Right lobe of liver (tissue), 6 donors: ENCODE results near the gene E2F1. TPM values are rescaled to one million over a fixed set of nuclear protein-coding genes. Genes with fewer than 3 reads are reported as not detected.

Experiments
- ATAC-seq, 4 donors: fragments of 200-7000 bp; cut with Tn5 transposase; one replicate each; pipeline ENCODE4 v1.9.1; 2020; ENCODE audit warnings: mild to moderate bottlenecking in 4 of 4, moderate library complexity in 4 of 4
- DNase-seq, 3 donors: peaks; one replicate each; pipeline ENCODE4 v3.0.0-alpha.2; 2020
- H3K27ac ChIP-seq, 3 donors: fragments of 200-600 bp; one replicate each; pipeline ENCODE4 v1.8.0; 2022
- H3K27me3 ChIP-seq, 2 donors: fragments of 200-600 bp; one replicate each; pipeline ENCODE4 v1.8.0; 2022
- H3K36me3 ChIP-seq, 4 donors: fragments of 200-600 bp; sonication (generic) in 1 of 4; one replicate each; pipeline versions ENCODE4 v1.5.1 to v1.8.0; 2017 to 2022; ENCODE audit warnings: control low read depth in 1 of 4
- H3K4me1 ChIP-seq, 4 donors: fragments of 200-600 bp; sonication (generic) in 1 of 4; one replicate each; pipeline versions ENCODE4 v1.5.1 to v1.8.0; 2017 to 2022; ENCODE audit warnings: control low read depth in 1 of 4
- H3K4me3 ChIP-seq, 3 donors: fragments of 200-600 bp; one replicate each; pipeline ENCODE4 v1.8.0; 2022
- H3K9me3 ChIP-seq, 4 donors: fragments of 200-600 bp; sonication (generic) in 1 of 4; one replicate each; pipeline versions ENCODE4 v1.5.1 to v1.8.0; 2017 to 2022; ENCODE audit warnings: control low read depth in 1 of 4
- CTCF ChIP-seq, 4 donors: fragments of 200-600 bp in 3 of 4; fragments of 450-650 bp in 1 of 4; IDR thresholded peaks; one replicate each; pipeline versions ENCODE4 v1.5.1 to v1.8.0; 2016 to 2022; ENCODE audit warnings: antibody characterized with exemption in 4 of 4, mild to moderate bottlenecking in 2 of 4
- POLR2A ChIP-seq: fragments of 450-650 bp; IDR thresholded peaks from one replicate; pipeline ENCODE4 v1.6.1; 2017; ENCODE audit warnings: antibody characterized with exemption, mild to moderate bottlenecking
- WGBS: methylation state at CpG from one replicate; pipeline ENCODE4 v1.1.6; 2018; ENCODE audit warnings: low coverage, low lambda C conversion rate; ENCODE audit not compliant: insufficient coverage; ENCODE audit errors: missing lambda C conversion rate; 5-methylcytosine and 5-hydroxymethylcytosine counted together
- intact Hi-C, 2 donors: fragments of 100-400 bp; cut with DNase I; formaldehyde crosslinking; loops; one replicate each; pipeline versions ENCODE4 v1.11.2 to v1.14.1; 2022
- total RNA-seq, 6 experiments: library from RNA; depleted of rRNA in 2 of 6; stranded (reverse); fragments of >200 nt in 2 of 6; fragmentation: NEBNext Ultra II Directional in 3 of 6; extraction: Animal tissue kit (Norgen Biotek cat#: 25700) in 3 of 6; gene quantifications; one replicate each; pipeline versions ENCODE4 v1.1.0 to v1.2.4, GENCODE V29; 2016 to 2023
- donor health status: DM: no; HTN: yes; CAD: no.
- donor health status: DM: no; HTN: no; CAD: no.
- donor health status: DM: no; HTN: no; CAD: no.
- donor health status: DM: no; HTN: yes; CAD: no.
- donor health status: DM: no; HTN: yes; CAD: no.

Gene E2F1
- total RNA-seq, 6 experiments from 2014 or later: 0.24 to 8.8 (median 0.77) TPM

DNA sequence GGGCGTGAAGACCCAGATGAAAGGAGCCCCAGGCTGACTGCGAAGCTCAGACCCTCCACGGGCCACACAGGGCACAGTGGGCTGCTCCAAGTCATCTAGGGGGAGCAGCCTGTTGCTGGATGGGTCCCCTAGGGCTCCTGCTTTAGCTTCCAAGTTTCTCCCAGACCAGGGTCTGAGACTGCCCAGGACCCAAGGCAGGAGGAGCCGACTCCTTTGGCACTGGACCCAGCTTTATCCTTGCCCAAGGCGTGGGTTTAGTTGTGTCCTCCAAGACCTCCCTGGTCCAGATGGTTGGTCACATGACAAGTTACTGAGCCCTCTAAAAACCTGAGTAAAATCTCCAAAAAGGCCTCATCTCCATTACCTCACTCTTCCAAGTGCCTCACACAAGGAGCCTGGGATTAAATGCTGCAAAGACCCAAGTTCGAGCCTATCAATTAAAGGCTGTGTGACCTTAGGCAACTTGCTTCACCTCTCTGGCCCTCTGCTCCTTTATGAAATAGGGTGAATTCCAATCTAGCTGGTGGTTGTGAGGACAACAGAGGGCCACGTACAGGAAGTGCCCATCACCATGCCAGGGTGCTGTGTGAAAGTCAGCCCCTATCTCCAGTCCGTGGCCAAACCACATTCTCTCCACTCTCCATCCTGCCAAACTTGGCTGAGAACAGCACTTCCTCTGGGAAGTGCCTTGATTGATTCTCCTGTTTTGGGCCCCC lies 14.5 kb downstream of the E2F1 start:
- peaks cover 0 to 1% (median 0%) of the 10 kb centered on the region in 4 donors for H3K36me3 ChIP-seq
- H3K27ac ChIP-seq: no peak overlapping the region
- no peak for TF ChIP-seq POLR2A
- TF ChIP-seq CTCF (IDR thresholded peaks at IDR 0.05): no peak
- H3K27me3 ChIP-seq: no peaks in the 10 kb centered on the region
- H3K4me1 ChIP-seq: peaks cover 0 to 21% (median 3%) of the 10 kb centered on the region in 4 donors
- H3K9me3 ChIP-seq: no peaks in the 10 kb centered on the region
- ATAC-seq (no peak), DNase-seq (no peak)
- intact Hi-C loops: loop anchor here in 1 of 2 donors (10.0 kb wide), 1 partner anchor 53 kb away; the partner anchor contains the start of gene PXMP4
- 80% methylated on average over 2 of the region's 8 CpGs for WGBS
- H3K4me3 ChIP-seq: no peak overlapping the region

- Histone ChIP-seq H3K36me3 (peaks cover 0 to 1% (median 0%) of the 10 kb centered on the region in 4 donors), H3K27me3 (no peaks in the 10 kb centered on the region), H3K4me3 (no peak overlapping the region), H3K27ac (no peak overlapping the region), H3K4me1 (peaks cover 0 to 21% (median 3%) of the 10 kb centered on the region in 4 donors), H3K9me3 (no peaks in the 10 kb centered on the region)
- DNase-seq (no peak), ATAC-seq (no peak)
- intact Hi-C loops: loop anchor here in 1 of 2 donors (10.0 kb wide), 1 partner anchor 54 kb away; the partner anchor contains the start of gene PXMP4
- no peak for TF ChIP-seq POLR2A
- TF ChIP-seq CTCF (IDR thresholded peaks at IDR 0.05): no peak
- WGBS: 66% methylated on average over 4 of the region's 6 CpGs
Measured at GRCh38 chr20:33670715-33671499, 15.3 kb downstream of the E2F1 start.

- Histone ChIP-seq H3K36me3 (peaks cover 0 to 1% (median 0%) of the 10 kb centered on the region in 4 donors), H3K27me3 (no peaks in the 10 kb centered on the region), H3K27ac (no peak overlapping the region), H3K9me3 (no peaks in the 10 kb centered on the region), H3K4me3 (no peak overlapping the region), H3K4me1 (peaks cover 0 to 19% (median 3%) of the 10 kb centered on the region in 4 donors)
- intact Hi-C loops: loop anchor here in 1 of 2 donors (10.0 kb wide), 1 partner anchor 55 kb away; the partner anchor contains the start of gene PXMP4
- ATAC-seq: no peak
- DNase-seq: no peak
- WGBS: 88% methylated on average over 9 of the region's 13 CpGs
- TF ChIP-seq POLR2A: no peak
- TF ChIP-seq CTCF (IDR thresholded peaks at IDR 0.05): no peak
Measured at GRCh38 chr20:33669873-33670640, 16.1 kb downstream of the E2F1 start.

- H3K27me3 ChIP-seq: no peaks in the 10 kb centered on the region
- H3K4me1 ChIP-seq: peaks cover 0 to 14% (median 3%) of the 10 kb centered on the region in 4 donors
- no peak for TF ChIP-seq CTCF (IDR thresholded peaks at IDR 0.05)
- no peak for TF ChIP-seq POLR2A
- intact Hi-C loops: no loop called here
- no CpG with 5 or more reads among the region's 5 CpGs for WGBS
- no peak overlapping the region for H3K4me3 ChIP-seq
- no peak overlapping the region for H3K27ac ChIP-seq
- DNase-seq (no peak), ATAC-seq (no peak)
- no peaks in the 10 kb centered on the region for H3K9me3 ChIP-seq
- H3K36me3 ChIP-seq: peaks cover 0 to 1% (median 0%) of the 10 kb centered on the region in 4 donors
Measured at GRCh38 chr20:33669224-33669623, 17.0 kb downstream of the E2F1 start.
